WTC11 (cell line): Measurements from ENCODE around the gene GATC. TPM values are rescaled to one million over a fixed set of nuclear protein-coding genes. Genes with fewer than 3 reads are reported as not detected.

Experiments used
- ATAC-seq: fragments of 200-7000 bp; cut with Tn5 transposase; 2 replicates; pipeline ENCODE4 v1.10.0; 2021; ENCODE audit warnings: mild to moderate bottlenecking, moderate library complexity
- CTCF ChIA-PET: fragments of 300-600 bp; sonication (Branson Sonifier 250); formaldehyde crosslinking; loops from one replicate; lab custom pipeline; 2021; ENCODE audit warnings: antibody characterized with exemption; lab: Charles Lee
- POLR2A ChIA-PET: fragments of 350-600 bp; sonication (Branson Sonifier 250); formaldehyde crosslinking; loops from one replicate; lab custom pipeline; 2021; ENCODE audit warnings: antibody characterized with exemption; lab: Charles Lee
- DNase-seq: peaks from one replicate; pipeline ENCODE4 v3.0.0; 2021; ENCODE audit warnings: low spot score
- H3K27ac Mint-ChIP-seq: 2 replicates; pipeline ENCODE4 v1.8.0; 2021; ENCODE audit warnings: mixed read lengths
- H3K27me3 Mint-ChIP-seq: 2 replicates; pipeline ENCODE4 v1.8.0; 2021; ENCODE audit warnings: low read depth, mild to moderate bottlenecking, moderate library complexity, mixed read lengths
- H3K36me3 Mint-ChIP-seq: 2 replicates; pipeline ENCODE4 v1.8.0; 2021; ENCODE audit warnings: mixed read lengths
- H3K4me1 Mint-ChIP-seq: 2 replicates; pipeline ENCODE4 v1.8.0; 2022; ENCODE audit warnings: mixed read lengths
- H3K4me3 Mint-ChIP-seq: 2 replicates; pipeline ENCODE4 v1.8.0; 2021; ENCODE audit warnings: mild to moderate bottlenecking, moderate library complexity, mixed read lengths
- H3K9me3 Mint-ChIP-seq: 2 replicates; pipeline ENCODE4 v1.8.0; 2021; ENCODE audit warnings: mixed read lengths
- CBFB ChIP-seq: sonication (generic); formaldehyde crosslinking; IDR thresholded peaks from 2 replicates; pipeline ENCODE4 v1.8.1; 2022; ENCODE audit warnings: mild to moderate bottlenecking, low read depth, missing genetic modification reagents
- CDX4 ChIP-seq: fragments of 250-450 bp; sonication (Bioruptor Pico); IDR thresholded peaks from 2 replicates; pipeline ENCODE4 v1.9.0; 2021; ENCODE audit warnings: moderate library complexity, mild to moderate bottlenecking, inconsistent platforms, borderline replicate concordance
- CREM ChIP-seq: sonication (generic); formaldehyde crosslinking; IDR thresholded peaks from 2 replicates; pipeline ENCODE4 v1.8.1; 2022; ENCODE audit warnings: mild to moderate bottlenecking, missing genetic modification reagents, moderate library complexity
- CTCF ChIP-seq: fragments of 200-600 bp; IDR thresholded peaks from 2 replicates; pipeline ENCODE4 v1.8.0; 2022; ENCODE audit warnings: antibody characterized with exemption
- EMX1 ChIP-seq: fragments of 250-450 bp; sonication (Bioruptor Pico); IDR thresholded peaks from 2 replicates; pipeline ENCODE4 v1.8.0; 2021; ENCODE audit warnings: mild to moderate bottlenecking
- FOXP1 ChIP-seq: sonication (generic); formaldehyde crosslinking; IDR thresholded peaks from 2 replicates; pipeline ENCODE4 v1.8.0; 2022; ENCODE audit warnings: missing genetic modification reagents, mild to moderate bottlenecking, moderate library complexity, borderline replicate concordance
- FOXP4 ChIP-seq: sonication (generic); formaldehyde crosslinking; IDR thresholded peaks from 2 replicates; pipeline ENCODE4 v1.8.0; 2022; ENCODE audit warnings: mild to moderate bottlenecking, missing genetic modification reagents
- GABPB1 ChIP-seq: sonication (generic); formaldehyde crosslinking; IDR thresholded peaks from 2 replicates; pipeline ENCODE4 v1.8.1; 2023; ENCODE audit warnings: mild to moderate bottlenecking, missing genetic modification reagents
- MAX ChIP-seq: sonication (generic); formaldehyde crosslinking; IDR thresholded peaks from 2 replicates; pipeline ENCODE4 v1.8.0; 2022; ENCODE audit warnings: mild to moderate bottlenecking, missing genetic modification reagents
- RORB ChIP-seq: fragments of 250-450 bp; sonication (Bioruptor Pico); IDR thresholded peaks from 2 replicates; pipeline ENCODE4 v1.9.0; 2021; ENCODE audit warnings: mild to moderate bottlenecking
- ZBTB21 ChIP-seq: sonication (generic); formaldehyde crosslinking; IDR thresholded peaks from 2 replicates; pipeline ENCODE4 v1.8.1; 2023; ENCODE audit warnings: mild to moderate bottlenecking, missing genetic modification reagents, borderline replicate concordance
- ZNF121 ChIP-seq: sonication (generic); formaldehyde crosslinking; IDR thresholded peaks from 2 replicates; pipeline ENCODE4 v1.8.0; 2023; ENCODE audit warnings: missing genetic modification reagents
- ZNF317 ChIP-seq: sonication (generic); formaldehyde crosslinking; IDR thresholded peaks from 2 replicates; pipeline ENCODE4 v1.8.1; 2023; ENCODE audit warnings: low read depth, mild to moderate bottlenecking, moderate library complexity, missing genetic modification reagents, borderline replicate concordance
- total RNA-seq: library from RNA; stranded (reverse); gene quantifications from 3 replicates; pipeline ENCODE4 v1.2.3, GENCODE V29; 2021
- TF ChIP-seq, protein P1 (sequence below): fragments of 250-450 bp; sonication (Bioruptor Pico); IDR thresholded peaks from 2 replicates; pipeline ENCODE4 v1.9.0; 2021; ENCODE audit warnings: mild to moderate bottlenecking
- TF ChIP-seq, protein P2 (sequence below): fragments of 250-450 bp; sonication (Bioruptor Pico); conservative IDR thresholded peaks from 2 replicates; pipeline ENCODE4 v1.9.0; 2021; ENCODE audit warnings: mild to moderate bottlenecking

GATC gene
- total RNA-seq, 1 experiment from 2014 or later, result 33.9 TPM

DNA sequence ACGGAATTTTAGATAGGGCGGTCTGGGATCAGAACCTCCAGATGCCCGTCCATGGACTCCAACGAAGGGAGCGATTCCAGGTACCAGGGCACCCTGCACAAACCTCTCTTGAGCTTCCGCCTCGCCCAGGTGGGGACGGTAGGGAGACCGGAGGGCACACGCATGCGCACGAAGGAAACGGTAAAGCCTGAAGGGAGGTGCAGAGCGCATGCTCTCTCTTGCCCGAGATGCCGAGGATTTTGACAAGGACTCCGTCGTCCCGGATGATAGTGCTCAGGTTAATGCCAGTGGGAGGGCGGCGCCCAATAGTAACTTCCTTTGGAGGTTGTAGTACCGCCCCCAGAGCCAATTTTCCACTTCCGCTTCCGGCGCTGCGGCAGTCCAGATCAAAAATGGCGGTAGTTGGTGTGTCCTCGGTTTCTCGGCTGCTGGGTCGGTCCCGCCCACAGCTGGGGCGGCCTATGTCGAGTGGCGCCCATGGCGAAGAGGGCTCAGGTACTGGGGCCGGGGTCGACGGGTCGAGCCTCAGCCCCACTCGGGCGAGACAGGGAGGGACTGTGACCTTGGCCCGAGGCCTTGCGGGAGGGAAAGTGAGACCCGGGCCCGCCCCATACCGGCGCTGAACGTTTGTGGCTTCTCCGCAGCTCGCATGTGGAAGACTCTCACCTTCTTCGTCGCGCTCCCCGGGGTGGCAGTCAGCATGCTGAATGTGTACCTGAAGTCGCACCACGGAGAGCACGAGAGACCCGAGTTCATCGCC, 8.3 kb upstream of the GATC start, which contains the start of gene COX6A1 (continued):
- TF ChIP-seq CBFB (CRISPR knock-in tag) (no peak), FOXP1 (CRISPR knock-in tag) (peak; percentile 23; the same call in 1 of the 2 replicates), ZNF317 (CRISPR knock-in tag) (no peak), GABPB1 (0 out of 2 replicates have a peak, but pooled peaks have one; percentile 8), CREM (peak; percentile 51; the same call in 1 of the 2 replicates), ZBTB21 (0 out of 2 replicates have a peak, but pooled peaks have one; percentile 24), MAX (CRISPR knock-in tag) (peak; percentile 70)
- TF ChIP-seq, protein P1, sequence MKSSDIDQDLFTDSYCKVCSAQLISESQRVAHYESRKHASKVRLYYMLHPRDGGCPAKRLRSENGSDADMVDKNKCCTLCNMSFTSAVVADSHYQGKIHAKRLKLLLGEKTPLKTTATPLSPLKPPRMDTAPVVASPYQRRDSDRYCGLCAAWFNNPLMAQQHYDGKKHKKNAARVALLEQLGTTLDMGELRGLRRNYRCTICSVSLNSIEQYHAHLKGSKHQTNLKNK (CRISPR knock-in tag), result no peak

DNA sequence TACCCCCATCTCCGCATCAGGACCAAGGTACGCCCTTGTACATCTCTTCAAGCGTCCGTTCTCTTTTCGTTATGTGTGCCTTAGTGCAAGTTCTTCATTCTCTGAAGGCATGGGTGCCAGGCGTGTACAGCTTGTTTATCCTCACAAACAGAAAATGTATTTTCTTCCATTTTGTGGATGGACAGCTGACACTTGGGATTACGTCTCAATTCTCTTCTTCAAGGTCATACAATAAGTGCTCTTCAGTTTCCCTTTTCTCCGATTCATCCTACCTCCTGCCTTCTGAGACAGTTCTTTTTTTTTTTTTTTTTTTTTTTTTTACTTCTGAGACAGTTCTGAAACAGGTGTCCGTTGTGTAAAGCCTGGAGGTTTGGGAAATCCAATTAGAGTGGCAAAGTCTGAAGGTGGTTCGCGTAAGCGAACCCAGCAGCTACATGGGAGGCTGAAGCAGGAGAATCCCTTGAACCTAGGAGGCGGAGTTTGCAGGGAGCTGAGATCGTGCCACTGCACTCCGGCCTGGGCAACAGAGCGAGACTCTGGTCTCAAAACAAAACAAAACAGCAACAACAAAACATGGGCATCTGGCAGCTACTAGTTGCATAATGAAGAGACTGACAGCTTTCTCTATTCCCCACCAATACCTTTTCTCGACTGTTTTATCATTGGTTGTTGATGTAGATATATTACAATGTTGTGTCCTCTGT, 7.6 kb upstream of the GATC start:
- POLR2A ChIA-PET, result interaction anchor here (0.5 to 1.4 kb wide), 8 partner anchors 16 to 1135 kb away, joined by 3 to 8 read pairs (median 4); partner anchors contain the start of gene RPLP0
- H3K27ac Mint-ChIP-seq, result peak overlapping the region; percentile 99

GRCh38 chr12:120439646-120440247, 6.5 kb upstream of the GATC start:
- ChIA-PET CTCF (interaction anchor here (1.2 to 1.6 kb wide), 5 partner anchors 28 to 138 kb away, joined by 3 to 6 read pairs (median 4); partner anchors contain the start of gene SIRT4), POLR2A (interaction anchor here (0.5 kb wide), 1 partner anchor 117 kb away, joined by 4 read pairs; no protein-coding TSS in a partner anchor)
- Mint-ChIP-seq H3K27me3 (no peaks in the 10 kb centered on the region), H3K27ac (peak overlapping the region; percentile 36; the same call in 1 of the 2 replicates), H3K4me3 (peak overlapping the region; percentile 36; the same call in 1 of the 2 replicates), H3K9me3 (no peaks in the 10 kb centered on the region), H3K4me1 (peaks cover 19% of the 10 kb centered on the region), H3K36me3 (peaks cover 38% of the 10 kb centered on the region)
- TF ChIP-seq, protein P1 (CRISPR knock-in tag), result no peak
- TF ChIP-seq CTCF (peak; percentile 54; the same call in 1 of the 2 replicates), RORB (CRISPR knock-in tag) (no peak)
- TF ChIP-seq, protein P2, sequence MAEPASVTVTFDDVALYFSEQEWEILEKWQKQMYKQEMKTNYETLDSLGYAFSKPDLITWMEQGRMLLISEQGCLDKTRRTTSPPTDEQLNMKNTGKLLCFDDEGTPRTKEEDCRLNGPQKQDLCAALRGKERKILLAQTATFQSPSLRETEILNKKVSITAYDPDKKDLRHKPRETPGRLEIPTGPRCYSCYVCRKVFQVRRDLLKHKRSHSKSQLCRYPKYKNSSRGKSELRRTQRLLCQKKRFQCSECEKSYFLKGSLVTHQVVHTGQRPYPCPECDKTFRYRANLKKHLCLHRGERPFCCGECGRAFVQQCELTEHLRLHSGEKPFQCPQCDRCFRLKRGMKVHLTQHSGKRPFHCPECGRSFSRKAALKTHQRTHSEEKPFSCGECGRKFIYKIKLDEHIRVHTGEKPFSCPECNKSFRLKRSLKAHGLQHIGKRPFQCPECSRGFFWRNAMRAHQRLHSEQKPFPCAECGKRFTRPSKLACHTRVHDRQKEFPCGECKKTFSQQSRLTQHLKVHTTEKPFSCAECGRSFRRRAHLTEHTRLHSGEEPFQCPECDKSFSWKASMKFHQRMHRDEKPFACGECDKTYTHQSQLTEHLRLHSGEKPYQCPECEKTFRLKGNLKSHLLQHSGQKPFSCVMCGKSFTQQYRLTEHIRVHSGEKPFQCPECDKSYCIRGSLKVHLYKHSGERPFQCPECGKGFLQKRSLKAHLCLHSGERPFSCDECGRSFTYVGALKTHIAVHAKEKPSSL, result no peak
- peak; percentile 36 for ATAC-seq
- peak; percentile 76 for DNase-seq

More for the DNA sequence above, 7.6 kb upstream of the GATC start:
- Mint-ChIP-seq H3K4me3 (peak overlapping the region; percentile 94), H3K9me3 (no peaks in the 10 kb centered on the region), H3K36me3 (peaks cover 27% of the 10 kb centered on the region), H3K27me3 (no peaks in the 10 kb centered on the region), H3K4me1 (peaks cover 14% of the 10 kb centered on the region)
- TF ChIP-seq FOXP4 (CRISPR knock-in tag) (no peak), ZNF121 (CRISPR knock-in tag) (0 out of 2 replicates have a peak, but pooled peaks have one; percentile 2), CDX4 (CRISPR knock-in tag) (no peak), EMX1 (CRISPR knock-in tag) (no peak)
- no peak for ATAC-seq
- no peak for DNase-seq
- CTCF ChIA-PET, result interaction anchor here (0.6 to 4.2 kb wide), 14 partner anchors 9 to 203 kb away, joined by 3 to 22 read pairs (median 4); partner anchors contain the start of genes POP5, SIRT4 and SRSF9
